Jurkat, Clone E6-1 (cell line): ENCODE data around the gene RAD51D.
"Not testable (repeated sequence)": the region's sequence is repeated elsewhere in the genome, so short reads cannot be mapped to it uniquely, and the experiment has no call there.

ENCODE experiments used
- DNase-seq: peaks from one replicate; pipeline ENCODE4 v3.0.0-alpha.2; 2011; ENCODE audit warnings: low read depth, low spot score
- H3K4me3 ChIP-seq: 2 replicates; pipeline ENCODE4 v1.5.1; 2011; ENCODE audit warnings: mild to moderate bottlenecking, low read length, control low read depth, moderate library complexity

Gene RAD51D

DNA sequence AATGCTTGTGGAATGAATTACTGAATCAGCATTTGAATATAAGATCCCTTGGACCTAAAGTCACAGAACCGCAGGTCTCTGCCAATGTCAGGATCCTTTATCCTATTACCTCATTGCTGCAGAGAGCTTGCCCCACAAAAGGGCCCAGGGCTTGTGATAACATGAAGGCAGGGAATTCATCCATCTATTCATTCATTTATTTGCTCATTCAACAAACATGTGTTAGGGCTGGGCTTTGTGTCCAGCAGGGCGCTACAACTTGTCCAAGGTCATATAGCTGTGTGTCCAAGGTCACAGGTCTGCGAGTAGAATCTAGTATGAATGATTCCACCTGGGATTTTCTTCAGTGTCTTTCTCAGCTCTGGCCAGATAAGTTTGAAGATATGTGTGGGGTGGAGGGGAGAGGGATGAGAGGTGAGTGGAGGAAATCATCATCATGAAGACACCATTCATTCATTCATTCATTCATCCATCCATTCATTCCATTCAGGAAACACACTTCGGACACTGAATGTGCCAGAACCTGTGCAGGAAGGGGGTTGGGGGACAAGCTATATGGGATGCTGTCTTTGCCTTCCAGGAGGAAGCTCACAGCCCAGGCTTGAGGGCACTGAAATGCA, 26.7 kb upstream of the RAD51D start:
- DNase-seq = no peak

DNA sequence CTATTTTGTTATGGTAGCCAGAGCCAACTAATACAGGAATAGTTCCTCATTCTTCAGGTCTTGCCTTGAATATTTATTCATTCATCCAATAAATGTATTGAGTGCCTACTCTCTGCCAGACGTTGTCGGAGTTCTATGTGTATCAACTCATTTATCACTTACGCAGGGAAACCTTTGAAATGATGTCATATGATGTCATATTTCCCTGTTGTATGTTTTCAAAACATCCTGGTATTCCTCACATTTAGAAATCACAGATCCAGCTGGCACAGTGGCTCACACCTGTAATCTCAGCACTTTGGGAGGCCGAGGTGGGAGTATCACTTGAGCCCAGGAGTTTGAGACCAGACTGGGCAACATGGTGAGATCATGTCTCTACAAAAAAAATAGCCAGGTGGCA, 25.2 kb upstream of the RAD51D start:
- no peak for DNase-seq
- H3K4me3 ChIP-seq = no peak overlapping the region

More for the DNA sequence above, 26.7 kb upstream of the RAD51D start:
- no peak overlapping the region for H3K4me3 ChIP-seq

DNA sequence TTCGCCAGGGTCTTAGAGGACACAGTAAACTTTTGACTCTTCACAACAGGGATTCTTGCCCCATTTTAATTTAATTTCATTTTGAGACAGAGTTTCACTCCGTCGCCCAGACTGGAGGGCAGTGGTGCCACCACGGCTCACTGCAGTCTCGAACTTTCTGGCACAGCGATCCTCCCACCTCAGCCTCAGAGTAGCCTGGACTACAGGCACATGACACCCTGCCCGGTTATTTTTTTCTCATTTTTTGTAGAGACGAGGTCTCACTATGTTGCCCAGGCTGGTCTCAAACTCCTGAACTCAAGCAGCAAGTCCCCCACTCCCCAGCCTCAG, 22.8 kb upstream of the RAD51D start:
- no peak for DNase-seq
- H3K4me3 ChIP-seq = peak overlapping the region; percentile 97

DNA sequence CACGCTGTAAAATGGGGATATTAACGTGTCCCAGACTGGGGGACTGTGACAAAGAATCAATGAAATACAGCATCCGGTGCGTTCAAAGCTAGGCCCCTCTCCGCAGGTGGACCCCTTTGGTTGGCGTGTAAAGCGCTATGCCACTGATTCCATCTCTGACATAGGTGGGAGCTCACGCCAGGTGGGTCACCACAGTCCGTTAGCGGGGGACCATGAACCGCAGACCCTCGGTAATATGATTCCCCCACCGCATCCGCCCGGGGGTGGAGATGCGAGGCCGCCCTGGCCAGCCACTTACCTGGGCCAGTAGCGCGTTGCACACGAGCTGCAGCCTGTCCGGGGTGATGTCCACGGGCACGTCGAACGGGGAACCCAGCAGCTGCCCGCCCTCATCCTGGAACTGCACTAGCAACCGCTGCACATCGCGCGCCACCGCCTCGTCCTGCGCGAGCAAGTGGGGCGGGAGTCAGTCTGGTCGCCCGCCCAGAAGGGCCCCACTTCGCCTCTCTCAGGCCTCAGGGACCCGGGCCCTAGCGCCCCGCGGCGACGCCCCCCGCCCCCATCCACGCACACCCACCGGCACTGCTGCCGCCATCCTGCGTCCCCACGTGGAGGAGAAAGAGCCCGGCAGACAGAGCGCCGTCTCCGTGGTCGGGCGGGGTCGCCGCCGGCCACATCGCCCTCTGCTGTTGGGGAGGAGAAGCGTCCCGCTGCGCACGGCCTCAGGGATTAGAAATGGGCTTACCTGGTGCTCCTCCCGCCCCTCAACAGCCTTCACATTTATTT, 22.2 kb upstream of the RAD51D start, which contains the start of gene NLE1:
TSS of gene NLE1 (minus strand) at position 623 of the 786 bp plus-strand sequence. CDS start at position 595, 28 bp downstream.
- peak within 1 kb of the TSS; percentile 97 for H3K4me3 ChIP-seq
- peak; percentile 84 for DNase-seq

DNA sequence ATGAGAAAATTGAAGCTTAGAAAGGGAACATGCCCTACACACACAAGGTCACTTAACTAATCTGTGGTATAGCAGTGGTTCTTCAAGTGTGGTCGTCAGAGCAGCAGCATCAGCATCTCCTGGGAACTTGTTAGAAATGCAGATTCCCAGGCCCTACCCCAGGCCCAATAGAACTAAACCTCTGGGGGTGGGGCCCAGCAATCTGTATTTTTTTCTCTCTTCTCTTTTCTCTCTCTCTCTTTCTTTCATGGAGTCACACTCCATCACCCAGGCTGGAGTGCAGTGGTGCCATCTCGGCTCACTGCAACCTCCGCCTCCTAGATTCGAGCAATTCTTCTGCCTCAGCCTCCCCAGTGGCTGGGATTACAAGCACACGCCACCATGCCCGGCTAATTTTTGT, 18.6 kb upstream of the RAD51D start:
- no peak overlapping the region for H3K4me3 ChIP-seq
- no peak for DNase-seq

DNA sequence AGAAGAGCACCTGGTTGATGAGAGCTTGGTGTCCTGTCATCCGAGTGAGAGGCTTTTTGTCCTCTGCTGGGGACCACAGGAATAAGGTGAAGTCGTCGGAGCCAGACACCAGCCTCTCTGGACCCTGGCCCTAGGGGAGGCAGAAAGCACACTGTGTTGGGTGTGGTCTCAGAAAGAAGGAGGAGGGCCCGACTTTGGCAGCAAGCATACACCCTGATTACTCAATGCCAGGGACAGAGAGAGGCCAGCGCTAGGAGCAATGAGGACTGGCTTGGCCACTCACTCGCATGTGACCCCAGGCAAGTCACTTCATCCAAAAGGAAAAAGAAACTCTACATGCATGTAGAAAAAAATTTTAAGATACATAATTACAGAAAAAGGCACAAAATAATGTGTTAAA, 15.7 kb upstream of the RAD51D start:
- no peak for DNase-seq
- H3K4me3 ChIP-seq = no peak overlapping the region

DNA sequence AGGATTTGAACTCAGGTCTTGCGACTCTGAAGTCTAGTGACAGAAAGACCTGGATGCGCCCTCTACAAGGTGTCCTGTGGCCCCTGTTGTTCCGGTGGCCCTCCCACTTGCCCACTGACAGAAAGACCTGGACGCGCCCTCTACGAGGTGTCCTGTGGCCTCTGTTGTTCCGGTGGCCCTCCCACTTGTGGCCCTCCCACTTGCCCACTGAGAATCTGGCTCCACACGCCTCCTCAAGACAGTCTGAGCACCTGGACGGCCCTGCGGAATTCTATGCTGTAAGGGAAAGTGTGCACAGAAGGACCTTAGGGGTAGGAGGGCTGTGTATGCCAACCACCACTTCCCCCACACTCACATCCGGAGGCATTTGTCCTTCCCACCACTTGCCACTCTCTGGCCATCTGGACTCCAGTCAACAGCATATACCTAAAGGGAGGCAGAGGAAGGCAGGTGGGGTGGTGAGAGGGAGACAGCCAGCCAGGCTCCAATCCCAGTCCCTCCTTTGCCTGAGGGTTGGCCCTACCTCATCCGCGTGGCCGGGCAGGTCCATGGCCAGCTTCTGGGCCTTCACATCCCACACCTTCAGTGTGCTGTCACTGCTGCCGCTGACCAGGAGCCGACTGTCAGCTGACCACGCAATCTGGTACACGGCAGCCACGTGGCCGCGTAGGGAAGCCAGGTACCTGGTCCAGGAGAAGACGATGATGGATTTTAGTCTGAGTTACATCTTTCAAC, 13.3 kb upstream of the RAD51D start:
- no peak overlapping the region for H3K4me3 ChIP-seq
- no peak for DNase-seq

DNA sequence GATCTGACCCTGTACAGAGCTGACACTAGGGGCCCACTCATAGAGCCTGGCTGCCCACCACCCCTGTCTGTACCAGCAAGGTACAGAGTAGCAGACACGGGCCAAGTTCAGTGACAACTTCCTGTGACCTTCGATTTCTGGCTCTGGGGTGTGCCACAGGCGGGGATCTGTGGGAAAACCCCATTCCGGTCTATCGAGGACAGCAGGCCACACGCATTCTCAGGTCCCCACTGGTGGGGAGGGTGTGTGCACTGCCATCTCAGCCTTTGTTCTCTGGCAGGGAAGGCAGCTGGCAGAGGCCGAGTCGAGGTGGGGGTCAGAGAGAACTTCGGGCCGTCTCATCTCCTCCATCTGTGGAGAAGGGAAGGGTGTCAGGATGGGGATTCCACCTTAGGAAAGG, 12.4 kb upstream of the RAD51D start:
- DNase-seq = no peak
- H3K4me3 ChIP-seq = no peak overlapping the region

DNA sequence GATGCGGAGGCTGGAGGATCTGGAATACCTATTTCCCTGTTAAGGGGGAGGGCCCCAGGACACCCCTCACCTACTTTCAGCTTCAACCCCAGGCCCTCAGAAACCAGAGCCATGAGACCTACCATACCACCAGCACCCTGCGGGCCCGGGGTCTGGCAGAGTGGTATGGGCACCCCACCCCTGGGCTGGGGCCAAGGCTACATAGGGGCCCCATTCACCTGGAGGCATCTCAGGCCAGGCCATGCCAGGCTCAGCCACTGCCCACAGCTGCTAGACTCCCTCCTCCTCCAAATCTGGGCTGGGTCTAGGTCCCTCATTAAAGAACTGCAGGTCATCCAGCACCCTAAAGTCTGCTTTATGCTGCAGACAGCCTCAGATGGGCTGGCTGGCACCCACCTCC, 10.7 kb upstream of the RAD51D start:
- no peak overlapping the region for H3K4me3 ChIP-seq
- DNase-seq = no peak

DNA sequence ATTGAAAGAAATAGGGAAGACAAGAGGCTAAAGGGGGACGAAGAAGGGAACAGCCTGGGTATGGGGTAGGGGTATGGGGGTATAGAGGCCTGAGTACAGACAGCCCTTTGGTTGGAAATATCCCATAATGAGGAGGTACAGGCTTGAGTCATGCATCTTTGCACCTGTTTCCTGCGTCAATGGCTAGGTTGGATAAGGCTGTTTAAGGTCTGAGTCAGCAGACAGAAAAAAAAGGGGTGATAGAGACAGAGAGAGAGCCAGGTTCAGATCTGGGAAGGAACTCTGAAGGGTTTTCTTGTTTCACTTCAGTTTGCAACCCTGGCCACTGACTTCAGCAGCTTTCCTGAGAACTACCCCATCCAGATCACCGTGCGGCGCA, 10.3 kb upstream of the RAD51D start:
- H3K4me3 ChIP-seq = no peak overlapping the region
- DNase-seq = no peak

DNA sequence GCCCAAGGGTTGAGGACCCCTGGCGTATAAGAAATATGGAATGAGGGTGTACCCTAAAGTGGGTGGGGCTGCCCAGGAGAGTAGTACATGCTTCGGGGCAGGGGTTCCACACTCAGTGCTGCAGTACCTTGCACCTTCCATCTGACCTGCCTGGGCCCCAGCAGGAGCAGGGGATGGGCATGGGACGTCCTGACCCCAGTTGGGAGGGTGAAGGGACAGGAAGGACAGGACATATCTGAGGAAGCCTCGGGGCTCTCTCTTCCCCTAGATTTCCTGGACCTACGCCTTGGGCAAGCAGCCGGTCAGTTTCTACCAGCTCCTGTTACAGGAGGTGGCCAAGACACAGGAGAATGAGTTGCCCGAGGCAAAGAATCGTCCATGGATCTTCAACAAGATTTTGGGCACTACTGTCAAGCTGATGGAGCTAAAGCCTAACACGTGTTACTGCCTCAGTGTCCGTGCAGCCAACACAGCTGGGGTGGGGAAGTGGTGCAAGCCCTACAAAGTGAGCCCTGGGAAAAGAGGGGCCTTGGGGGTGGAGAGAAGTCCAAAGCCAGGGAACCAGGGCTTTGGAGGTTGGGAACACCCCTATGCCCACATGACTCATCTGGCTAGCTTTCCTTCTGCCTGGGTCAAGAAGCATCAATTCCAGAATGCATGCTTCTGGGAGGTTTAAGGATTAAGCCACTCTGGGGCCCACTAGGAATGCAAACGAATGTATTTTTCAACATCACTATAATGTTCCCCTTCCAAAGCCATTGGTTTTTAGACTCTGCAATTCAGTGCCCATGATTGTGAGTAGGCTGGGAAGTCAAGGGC, 9.7 kb upstream of the RAD51D start:
- no peak for DNase-seq
- no peak overlapping the region for H3K4me3 ChIP-seq

DNA sequence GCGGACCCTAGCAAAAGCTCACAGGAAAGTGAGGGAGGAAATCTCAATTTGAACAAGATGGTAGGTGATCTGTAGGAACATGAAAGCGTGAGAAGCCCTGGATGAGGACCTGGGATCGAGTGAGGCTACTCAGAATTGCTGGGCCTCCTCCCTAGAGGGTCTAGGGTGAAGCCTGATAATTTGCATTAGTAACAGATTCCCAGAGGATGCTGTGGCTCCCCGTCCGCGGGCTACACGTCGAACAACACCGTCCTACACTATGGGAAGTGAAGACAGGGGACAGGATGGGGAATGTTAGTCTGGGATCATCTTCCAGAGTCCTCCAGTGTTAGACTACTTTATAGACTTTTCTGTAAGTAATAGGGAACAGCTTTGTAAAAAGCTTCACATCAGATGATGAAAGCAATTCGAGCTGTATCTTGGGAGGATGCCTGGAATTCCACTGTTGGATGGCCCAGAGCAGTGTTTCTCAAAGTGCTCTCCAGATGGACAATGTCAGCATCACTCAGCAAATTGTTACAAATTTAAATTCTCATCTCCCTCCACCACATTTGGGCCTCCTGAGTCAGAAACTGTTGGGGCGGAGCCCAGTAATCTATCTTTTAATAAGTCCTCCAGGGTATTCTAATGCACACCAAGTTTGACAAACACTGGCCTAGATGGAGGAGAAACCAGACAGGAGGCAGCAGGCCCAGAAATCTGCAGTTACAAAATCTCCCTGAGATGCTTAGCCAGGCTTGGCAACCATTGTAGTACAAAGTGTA, 8.3 kb upstream of the RAD51D start:
- no peak overlapping the region for H3K4me3 ChIP-seq
- DNase-seq = no peak

DNA sequence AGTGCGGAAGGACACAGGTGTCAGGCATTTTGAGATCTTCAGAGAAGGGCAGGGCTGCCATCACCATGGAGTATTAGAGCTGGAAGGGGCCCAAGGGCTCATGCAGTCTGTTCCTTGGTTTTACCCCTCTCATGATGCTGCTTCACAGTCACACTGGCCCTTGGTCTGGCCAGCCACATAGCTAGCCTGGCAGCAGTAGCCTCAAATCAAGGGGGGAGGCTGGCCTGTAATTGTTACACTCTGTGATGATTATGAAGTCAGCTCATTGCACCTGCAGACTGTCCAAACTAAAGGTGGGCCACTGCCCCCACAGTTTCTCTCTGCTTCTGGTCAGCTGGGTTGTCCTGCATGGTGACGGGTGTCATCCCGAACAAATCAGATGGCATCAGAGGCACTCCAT, 1.7 kb upstream of the RAD51D start, which contains the start of gene FNDC8:
TSS of gene FNDC8 (plus strand) at position 301 of the 400 bp plus-strand sequence. CDS start at position 380, 79 bp downstream.
- no peak for DNase-seq
- no peak within 1 kb of the TSS for H3K4me3 ChIP-seq

DNA sequence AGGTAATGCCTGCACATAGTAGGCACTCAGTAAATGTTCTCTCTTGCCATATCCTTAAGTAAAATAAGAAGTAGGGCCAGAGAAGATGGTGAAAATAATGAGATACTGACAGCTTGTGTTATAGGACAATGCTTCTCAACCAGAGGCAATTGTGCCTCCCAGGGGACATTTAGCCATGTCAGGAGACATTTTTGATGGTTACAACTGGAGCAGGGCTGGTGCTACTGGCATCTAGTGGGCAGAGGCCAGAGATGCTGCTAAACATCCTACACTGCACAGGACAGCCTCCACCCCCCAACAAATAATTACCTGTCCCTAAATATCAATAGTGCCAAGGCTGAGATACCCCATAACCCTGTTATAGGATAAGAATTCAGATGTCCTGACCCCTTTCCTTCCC, 1.7 kb downstream of the RAD51D start:
- no peak overlapping the region; the same call in 1 of the 2 replicates for H3K4me3 ChIP-seq
- no peak for DNase-seq

DNA sequence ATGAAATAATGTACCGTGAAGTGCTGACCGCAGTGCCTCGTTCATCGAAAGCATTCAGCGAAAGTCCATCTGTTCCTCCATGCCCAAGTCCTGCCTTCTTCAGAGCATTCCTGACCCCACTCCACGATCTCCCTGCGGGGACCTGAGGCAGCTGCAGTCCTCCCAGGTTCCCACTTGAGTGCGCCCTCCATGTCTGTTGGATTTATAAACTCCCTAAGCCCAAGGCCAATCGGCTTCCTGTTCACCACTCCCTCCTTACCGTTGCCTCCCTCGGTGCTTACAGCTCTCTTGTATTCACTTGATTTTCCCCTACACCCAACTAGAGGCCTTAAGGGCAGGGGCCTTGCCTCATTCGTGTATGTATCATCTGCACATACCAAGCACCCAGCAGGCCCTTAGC, 2.8 kb downstream of the RAD51D start:
- no peak for DNase-seq
- H3K4me3 ChIP-seq = no peak overlapping the region

DNA sequence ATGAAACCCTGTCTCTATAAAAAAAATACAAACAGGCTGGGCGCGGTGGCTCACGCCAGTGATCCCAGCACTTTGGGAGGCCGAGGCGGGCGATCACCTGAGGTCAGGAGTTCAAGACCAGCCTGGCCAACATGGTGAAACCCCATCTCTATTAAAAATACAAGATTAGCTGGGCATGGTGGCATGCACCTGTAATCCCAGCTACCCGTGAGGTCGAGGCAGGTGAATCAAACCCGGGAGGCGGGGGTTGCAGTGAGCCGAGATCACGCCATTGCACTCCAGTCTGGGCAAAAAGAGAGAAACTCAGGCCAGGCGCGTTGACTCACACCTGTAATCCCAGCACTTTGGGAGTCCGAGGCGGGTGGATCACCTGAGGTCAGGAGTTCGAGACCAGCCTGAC, 8.9 kb downstream of the RAD51D start:
- DNase-seq = not testable (repeated sequence)

DNA sequence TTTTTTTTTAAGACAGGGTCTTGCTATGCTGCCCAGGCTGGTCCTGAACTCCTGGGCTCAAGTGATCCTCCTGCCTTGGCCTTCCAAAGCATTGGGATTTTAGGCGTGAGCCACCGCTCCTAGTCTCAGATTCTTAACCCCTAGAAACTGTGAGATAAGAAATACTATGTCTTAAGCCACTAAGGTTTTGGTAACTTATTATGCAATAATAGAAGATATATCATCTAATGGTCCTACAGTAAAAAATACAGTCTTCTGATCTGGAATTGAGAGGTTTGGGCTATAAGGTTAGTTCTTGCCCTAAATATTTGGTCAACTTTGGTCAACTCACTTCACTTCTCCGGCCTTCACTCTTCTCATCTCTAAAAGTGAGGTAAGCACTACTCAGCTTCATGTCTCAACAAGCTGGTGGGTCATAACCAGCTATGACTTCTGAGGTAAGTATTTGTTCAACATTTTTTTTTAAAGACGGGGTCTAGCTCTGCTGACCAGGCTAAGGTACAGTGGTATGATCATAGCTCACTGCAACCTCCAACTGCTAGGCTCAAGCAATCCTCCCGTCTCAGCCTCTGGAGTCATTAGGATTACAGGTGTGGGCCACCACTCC, 14.7 kb downstream of the RAD51D start:
- no peak for DNase-seq
- H3K4me3 ChIP-seq = no peak overlapping the region

More for the DNA sequence above, 8.9 kb downstream of the RAD51D start:
- not testable (repeated sequence) for H3K4me3 ChIP-seq

DNA sequence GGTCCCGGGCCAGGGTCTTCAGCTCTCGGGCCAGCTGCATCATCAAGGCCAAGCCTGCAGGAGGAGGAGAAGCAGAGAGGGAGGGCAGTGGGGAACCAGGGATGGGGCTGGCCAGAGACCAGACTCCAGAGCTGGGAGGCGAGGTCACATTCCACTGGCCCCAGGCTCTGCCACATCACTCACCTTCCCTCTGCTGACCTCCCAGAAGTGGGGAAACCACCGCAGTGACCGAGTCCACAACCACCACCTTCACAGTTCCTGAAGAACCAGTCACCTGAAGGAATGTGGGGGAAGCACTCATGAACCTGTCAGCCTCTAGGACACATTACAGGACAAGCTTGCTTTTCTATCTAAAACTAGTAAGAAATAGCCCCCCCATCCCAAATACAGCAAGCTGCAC, 16.4 kb downstream of the RAD51D start:
- no peak overlapping the region for H3K4me3 ChIP-seq
- no peak for DNase-seq
